Common myeloid progenitor, CD34-positive (primary cell): ENCODE results near the gene KRTAP4-6.
"Not testable (repeated sequence)": the region's sequence is repeated elsewhere in the genome, so short reads cannot be mapped to it uniquely, and the experiment has no call there.

ENCODE experiments used
- CTCF ChIA-PET: fragments of 350-600 bp; sonication (Branson Sonifier 250); formaldehyde crosslinking; loops from one replicate; lab custom pipeline; 2021; ENCODE audit warnings: antibody characterized with exemption; lab: Charles Lee
- POLR2A ChIA-PET: fragments of 350-600 bp; sonication (Branson Sonifier 250); formaldehyde crosslinking; loops from one replicate; lab custom pipeline; 2021; ENCODE audit warnings: antibody characterized with exemption; lab: Charles Lee
- DNase-seq, 3 donors: peaks; one replicate each; pipeline versions ENCODE4 v3.0.0 to v3.0.0-alpha.2; 2013
- H3K27ac ChIP-seq, 2 experiments: 1 replicate in 1 of 2; 2 replicates in 1 of 2; pipeline ENCODE4 v1.7.0; 2013; ENCODE audit warnings: inconsistent platforms in 2 of 2, low read length in 2 of 2, mild to moderate bottlenecking in 2 of 2, low read depth in 1 of 2, moderate library complexity in 1 of 2; ENCODE audit not compliant: severe bottlenecking in 2 of 2, insufficient read depth in 1 of 2, poor library complexity in 1 of 2
- H3K27me3 ChIP-seq, 5 experiments: replicated peaks in 2 of 5; 1 replicate in 3 of 5; 2 replicates in 2 of 5; pipeline versions ENCODE4 v1.6.1 to v1.7.0; 2013; ENCODE audit warnings: low read length in 4 of 5, mild to moderate bottlenecking in 2 of 5, moderate library complexity in 2 of 5, inconsistent platforms in 1 of 5; ENCODE audit not compliant: insufficient read depth in 5 of 5, control insufficient read depth in 4 of 5
- H3K36me3 ChIP-seq, 4 experiments: 1 replicate in 2 of 4; 2 replicates in 2 of 4; pipeline versions ENCODE4 v1.6.1 to v1.7.0; 2013; ENCODE audit warnings: low read length in 3 of 4, control low read depth in 1 of 4, mild to moderate bottlenecking in 1 of 4; ENCODE audit not compliant: control insufficient read depth in 4 of 4, insufficient read depth in 4 of 4
- H3K4me1 ChIP-seq, 4 experiments: 1 replicate in 3 of 4; 2 replicates in 1 of 4; pipeline versions ENCODE4 v1.6.1 to v1.7.1; 2013; ENCODE audit warnings: low read length in 3 of 4, mild to moderate bottlenecking in 3 of 4, control low read depth in 1 of 4, inconsistent platforms in 1 of 4, moderate library complexity in 1 of 4; ENCODE audit not compliant: control insufficient read depth in 4 of 4, insufficient read depth in 4 of 4; ENCODE audit errors: control extremely low read depth in 1 of 4
- H3K4me3 ChIP-seq, 7 experiments: 1 replicate in 4 of 7; 2 replicates in 3 of 7; pipeline versions ENCODE4 v1.5.1 to v1.7.0; 2013; ENCODE audit warnings: mild to moderate bottlenecking in 7 of 7, low read length in 6 of 7, moderate library complexity in 6 of 7, inconsistent platforms in 2 of 7, low read depth in 2 of 7, control low read depth in 1 of 7; ENCODE audit not compliant: insufficient read depth in 4 of 7, control insufficient read depth in 1 of 7; ENCODE audit errors: extremely low read depth in 1 of 7
- H3K9me3 ChIP-seq, 5 experiments: 1 replicate in 4 of 5; 2 replicates in 1 of 5; pipeline versions ENCODE4 v1.6.1 to v1.7.1; 2013; ENCODE audit warnings: low read length in 4 of 5, mild to moderate bottlenecking in 2 of 5, inconsistent platforms in 1 of 5, low read depth in 1 of 5, moderate library complexity in 1 of 5; ENCODE audit not compliant: control insufficient read depth in 4 of 5, insufficient read depth in 2 of 5; ENCODE audit errors: control extremely low read depth in 1 of 5
- WGBS: methylation state at CpG from one replicate; pipeline ENCODE4 v1.1.5; 2013; ENCODE audit not compliant: insufficient coverage; 5-methylcytosine and 5-hydroxymethylcytosine counted together

KRTAP4-6 gene

DNA sequence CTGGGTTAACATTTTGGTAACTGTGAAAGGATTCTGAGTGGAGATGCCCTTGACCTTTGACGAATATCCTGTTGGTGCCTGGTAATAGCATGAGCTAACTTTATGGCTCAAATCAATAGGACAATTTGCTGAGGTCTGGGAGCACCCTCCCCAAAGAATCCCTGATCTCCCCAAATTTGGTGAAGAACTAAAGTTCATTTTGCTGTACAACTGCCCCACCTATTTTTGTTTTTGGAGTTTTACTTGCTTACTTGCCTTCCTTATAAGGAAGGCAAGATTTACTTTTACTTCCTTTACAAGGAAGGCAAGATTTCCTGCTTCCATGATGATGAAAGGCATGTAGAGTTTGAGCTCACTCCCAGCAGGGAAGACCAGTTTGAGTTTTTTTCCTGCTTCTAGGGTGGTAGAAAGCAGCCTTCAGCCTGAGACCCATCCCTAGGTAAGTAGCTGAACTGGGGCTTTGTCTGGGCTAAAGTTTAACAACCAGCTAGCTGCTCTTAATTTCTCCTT is 32.3 kb downstream of the KRTAP4-6 start:
- no peak for DNase-seq
- Histone ChIP-seq H3K9me3 (peaks cover 0 to 4% (median 0%) of the 10 kb centered on the region in 5 experiments), H3K27ac (no peak overlapping the region), H3K4me1 (peaks cover 0 to 13% (median 7%) of the 10 kb centered on the region in 4 experiments), H3K36me3 (no peaks in the 10 kb centered on the region), H3K4me3 (no peak overlapping the region), H3K27me3 (no peaks in the 10 kb centered on the region)
- ChIA-PET CTCF (no interaction called here), POLR2A (no interaction called here)
- WGBS: 100% methylated on average over 1 of the region's 1 CpG

DNA sequence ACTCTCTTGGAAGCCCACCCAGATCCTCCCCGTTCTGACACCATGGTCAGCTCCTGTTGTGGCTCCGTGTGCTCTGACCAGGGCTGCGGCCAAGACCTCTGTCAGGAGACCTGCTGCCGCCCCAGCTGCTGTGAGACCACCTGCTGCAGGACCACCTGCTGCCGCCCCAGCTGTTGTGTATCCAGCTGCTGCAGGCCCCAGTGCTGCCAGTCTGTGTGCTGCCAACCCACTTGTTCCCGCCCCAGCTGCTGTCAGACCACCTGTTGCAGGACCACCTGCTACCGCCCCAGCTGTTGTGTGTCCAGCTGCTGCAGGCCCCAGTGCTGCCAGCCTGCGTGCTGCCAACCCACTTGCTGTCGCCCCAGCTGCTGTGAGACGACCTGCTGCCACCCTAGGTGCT is 35.0 kb downstream of the KRTAP4-6 start, which contains the start of gene KRTAP4-9:
Gene KRTAP4-9 (plus strand): TSS at position 43 of the 400 bp plus-strand sequence. CDS start 0 bp downstream, at position 43.
- H3K36me3 ChIP-seq, CTCF ChIA-PET, POLR2A ChIA-PET, H3K4me3 ChIP-seq, H3K27ac ChIP-seq, H3K9me3 ChIP-seq, H3K27me3 ChIP-seq, DNase-seq: not testable (repeated sequence)
- WGBS: 100% methylated on average over 3 of the region's 10 CpGs
- H3K4me1 ChIP-seq: peaks cover 0 to 14% (median 8%) of the 10 kb centered on the region in 4 experiments

DNA sequence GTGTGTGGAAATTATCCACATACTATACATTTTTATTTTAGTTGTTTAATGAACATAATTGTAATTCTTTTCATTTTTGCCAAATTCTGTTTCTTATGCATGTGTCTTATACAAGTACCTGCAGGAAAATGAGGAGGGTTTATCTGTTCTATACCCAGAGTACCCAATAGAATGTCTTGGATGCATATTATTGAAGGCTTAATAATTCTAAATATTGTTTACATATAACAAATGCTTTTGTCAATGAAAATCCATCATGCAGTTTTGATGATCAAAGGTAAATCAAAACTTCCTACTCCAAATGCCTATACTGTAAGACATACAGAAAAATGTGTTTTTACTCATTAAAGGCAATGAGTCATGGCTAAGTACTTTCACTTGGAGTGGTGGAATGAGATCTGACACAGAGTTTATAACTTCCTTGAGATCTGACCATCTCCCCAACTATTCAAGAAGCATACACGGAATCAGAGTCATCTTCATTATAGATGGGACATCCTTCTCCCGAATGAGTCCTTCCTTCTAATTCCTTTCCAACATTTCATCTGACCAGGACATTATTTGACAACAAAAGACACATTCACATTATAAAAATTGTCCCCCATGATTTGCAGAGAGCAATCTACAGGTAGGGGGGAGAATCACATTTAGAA is 35.8 kb downstream of the KRTAP4-6 start:
- H3K4me3 ChIP-seq, DNase-seq, POLR2A ChIA-PET, H3K27ac ChIP-seq, H3K27me3 ChIP-seq, CTCF ChIA-PET, H3K9me3 ChIP-seq, H3K36me3 ChIP-seq: not testable (repeated sequence)
- WGBS: no CpG with 5 or more reads among the region's 2 CpGs
- peaks cover 0 to 18% (median 11%) of the 10 kb centered on the region in 4 experiments for H3K4me1 ChIP-seq

DNA sequence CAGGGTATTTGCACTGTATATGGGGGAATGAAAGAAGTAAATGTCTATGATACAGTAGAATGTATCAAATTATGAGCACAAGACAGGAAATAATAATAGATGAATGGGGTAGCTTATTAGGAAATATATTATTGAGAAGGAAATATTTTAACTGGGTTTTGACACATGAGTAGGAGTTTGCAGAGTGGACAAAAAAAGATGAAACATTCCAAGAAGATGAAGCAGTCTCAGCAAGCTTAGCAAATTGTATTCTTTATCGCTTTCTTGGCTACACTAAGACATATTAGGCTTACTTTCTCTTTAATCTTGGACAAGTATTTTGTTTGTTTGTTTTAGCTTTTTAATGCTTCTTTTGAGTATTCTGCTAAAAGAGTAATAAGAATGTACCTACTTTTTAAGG is 36.4 kb downstream of the KRTAP4-6 start:
- POLR2A ChIA-PET: interaction anchor here (0.6 kb wide), 1 partner anchor 197 kb away, joined by 3 read pairs; no protein-coding TSS in a partner anchor
- DNase-seq: no peak
- CTCF ChIA-PET: no interaction called here
- Histone ChIP-seq H3K4me3 (no peak overlapping the region), H3K27ac (no peak overlapping the region), H3K9me3 (no peaks in the 10 kb centered on the region), H3K27me3 (no peaks in the 10 kb centered on the region), H3K4me1 (peaks cover 0 to 17% (median 10%) of the 10 kb centered on the region in 4 experiments), H3K36me3 (no peaks in the 10 kb centered on the region)
- no CpG with 5 or more reads among the region's 1 CpG for WGBS

DNA sequence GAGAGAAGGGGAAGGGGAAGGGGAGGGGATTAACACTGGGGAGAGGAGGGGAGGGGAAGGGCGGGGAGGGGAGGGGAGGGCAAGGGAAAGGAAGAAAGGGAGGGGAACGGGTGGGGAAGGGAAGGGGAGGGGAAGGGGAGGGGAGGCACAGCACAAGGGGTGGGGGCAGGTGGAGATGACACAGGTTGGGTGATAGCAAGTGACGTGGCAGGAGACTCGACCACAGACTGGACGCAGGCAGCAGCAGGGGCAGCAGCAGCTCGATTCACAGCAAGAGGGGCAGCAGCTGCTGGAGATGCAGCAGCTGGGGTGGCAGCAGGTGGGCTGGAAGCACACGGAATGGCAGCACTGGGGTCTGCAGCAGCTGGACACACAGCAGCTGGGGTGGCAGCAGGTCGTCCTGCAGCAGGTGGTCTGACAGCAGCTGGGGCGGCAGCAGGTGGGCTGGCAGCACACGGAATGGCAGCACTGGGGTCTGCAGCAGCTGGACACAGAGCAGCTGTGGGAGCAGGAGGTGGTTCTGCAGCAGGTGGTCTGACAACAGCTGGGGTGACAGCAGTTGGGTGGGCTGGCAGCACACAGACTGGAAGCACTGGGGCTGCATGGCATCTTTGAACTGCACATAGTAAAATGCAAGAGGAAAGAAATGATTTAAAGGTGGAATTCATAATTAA is 38.6 kb downstream of the KRTAP4-6 start, which contains the start of gene KRTAP4-16:
Gene KRTAP4-16 (minus strand): TSS at position 624 of the 674 bp plus-strand sequence. CDS start 0 bp downstream, at position 624.
- POLR2A ChIA-PET: no interaction called here
- no peaks in the 10 kb centered on the region for H3K36me3 ChIP-seq
- H3K4me1 ChIP-seq: peaks cover 0 to 8% (median 3%) of the 10 kb centered on the region in 4 experiments
- no peaks in the 10 kb centered on the region for H3K27me3 ChIP-seq
- no peak within 1 kb of the TSS for H3K4me3 ChIP-seq
- WGBS: 96% methylated on average over 8 of the region's 10 CpGs
- H3K27ac ChIP-seq: no peak within 1 kb of the TSS
- H3K9me3 ChIP-seq: no peaks in the 10 kb centered on the region
- DNase-seq: no peak
- CTCF ChIA-PET: no interaction called here

DNA sequence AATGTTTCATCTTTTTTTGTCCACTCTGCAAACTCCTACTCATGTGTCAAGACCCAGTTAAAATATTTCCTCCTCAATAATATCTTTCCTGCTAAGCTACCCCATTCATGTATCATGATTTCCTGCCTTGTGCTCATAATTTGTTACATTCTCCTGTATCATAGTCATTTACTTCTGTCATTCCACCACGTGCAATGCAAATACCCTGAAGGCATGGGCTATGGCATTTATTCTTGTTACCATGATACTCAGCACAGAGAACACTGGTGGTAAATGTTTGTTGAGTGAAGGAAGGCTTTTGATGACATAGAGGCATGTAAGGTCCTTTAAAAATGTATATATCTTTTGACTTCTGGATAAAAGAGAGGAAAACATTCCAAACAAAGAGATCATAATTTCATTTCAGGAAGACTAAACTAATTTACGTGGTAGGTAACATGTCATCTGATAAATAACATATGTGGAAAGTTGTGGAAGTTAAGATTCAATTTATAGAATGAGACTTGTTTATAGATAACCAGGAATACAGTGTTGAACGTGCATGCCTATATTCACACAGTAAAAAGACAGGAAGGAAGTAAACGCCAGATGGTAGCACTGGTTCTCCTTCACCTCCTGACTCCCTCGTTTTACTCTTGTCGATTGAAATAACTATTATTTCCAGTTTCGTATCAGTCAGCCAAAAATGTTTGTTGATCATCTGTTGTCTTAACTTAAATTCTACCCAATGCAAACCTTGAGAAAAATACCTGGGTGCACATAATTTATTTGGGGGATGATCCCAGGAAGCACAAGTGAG is 40.5 kb downstream of the KRTAP4-6 start:
- DNase-seq: peak in 2 of 3 donors; percentile 41 to 62
- H3K4me1 ChIP-seq, CTCF ChIA-PET, H3K36me3 ChIP-seq, H3K27me3 ChIP-seq, H3K9me3 ChIP-seq, POLR2A ChIA-PET, H3K4me3 ChIP-seq, H3K27ac ChIP-seq: not testable (repeated sequence)
- no CpG with 5 or more reads among the region's 7 CpGs for WGBS
